HFF-Myc (cell line): ENCODE data around the gene SPATA31D3.
"Not testable (repeated sequence)": the region's sequence is repeated elsewhere in the genome, so short reads cannot be mapped to it uniquely, and the experiment has no call there.

Source experiments
- DNase-seq: peaks from one replicate; pipeline ENCODE4 v3.0.0-alpha.2; 2011; ENCODE audit warnings: low read depth; ENCODE audit errors: extremely low read depth
- H3K4me3 ChIP-seq: replicated peaks from 2 replicates; pipeline ENCODE4 v1.5.1; 2011; ENCODE audit warnings: low read depth, mild to moderate bottlenecking, control low read depth, low read length
- TF ChIP-seq, protein P1 (sequence below): IDR thresholded peaks from 2 replicates; pipeline ENCODE4 v1.5.1; 2012; ENCODE audit warnings: mild to moderate bottlenecking, low read depth, low read length, control low read depth; ENCODE audit errors: missing control alignments

Gene SPATA31D3

DNA sequence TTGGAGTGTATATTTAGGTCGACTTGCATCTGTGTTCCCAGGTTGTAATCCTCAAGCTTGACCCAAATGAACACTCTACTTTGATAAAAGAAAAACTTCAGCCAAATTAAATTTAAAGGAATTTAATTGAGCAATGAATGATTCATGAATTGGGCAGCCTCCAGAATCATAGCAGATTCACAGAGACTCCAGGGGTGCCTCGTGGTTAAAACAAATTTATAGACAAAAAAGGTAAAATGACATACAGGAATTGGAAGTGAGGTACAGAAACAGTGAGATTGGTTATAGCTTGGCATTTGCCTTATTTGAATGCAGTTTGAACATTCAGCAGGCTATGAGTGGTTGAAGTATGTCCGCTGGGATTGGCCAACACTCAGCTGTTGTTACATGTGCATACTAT is 36.6 kb upstream of the SPATA31D3 start:
- DNase-seq: no peak
- no peak overlapping the region for H3K4me3 ChIP-seq

DNA sequence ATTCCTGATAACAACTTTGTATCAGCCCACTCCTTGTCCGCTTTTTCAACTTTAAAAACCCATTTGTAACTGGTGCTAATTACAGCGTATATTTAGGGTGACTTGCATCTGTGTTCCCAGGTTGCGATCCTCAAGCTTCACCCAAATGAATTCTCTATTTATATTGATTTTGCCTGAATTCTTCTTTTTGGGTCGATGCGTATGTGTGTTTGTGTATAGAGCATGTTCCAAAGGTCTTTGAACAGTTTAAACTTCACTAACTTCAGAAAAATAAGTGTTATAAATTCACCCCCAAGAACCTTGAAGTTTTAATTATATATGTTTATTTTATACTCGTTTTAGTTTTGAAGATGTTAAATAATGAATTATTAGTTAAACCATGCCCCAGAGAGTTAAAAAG is 31.2 kb upstream of the SPATA31D3 start:
- no peak for DNase-seq
- H3K4me3 ChIP-seq: no peak overlapping the region
- TF ChIP-seq, protein P1, sequence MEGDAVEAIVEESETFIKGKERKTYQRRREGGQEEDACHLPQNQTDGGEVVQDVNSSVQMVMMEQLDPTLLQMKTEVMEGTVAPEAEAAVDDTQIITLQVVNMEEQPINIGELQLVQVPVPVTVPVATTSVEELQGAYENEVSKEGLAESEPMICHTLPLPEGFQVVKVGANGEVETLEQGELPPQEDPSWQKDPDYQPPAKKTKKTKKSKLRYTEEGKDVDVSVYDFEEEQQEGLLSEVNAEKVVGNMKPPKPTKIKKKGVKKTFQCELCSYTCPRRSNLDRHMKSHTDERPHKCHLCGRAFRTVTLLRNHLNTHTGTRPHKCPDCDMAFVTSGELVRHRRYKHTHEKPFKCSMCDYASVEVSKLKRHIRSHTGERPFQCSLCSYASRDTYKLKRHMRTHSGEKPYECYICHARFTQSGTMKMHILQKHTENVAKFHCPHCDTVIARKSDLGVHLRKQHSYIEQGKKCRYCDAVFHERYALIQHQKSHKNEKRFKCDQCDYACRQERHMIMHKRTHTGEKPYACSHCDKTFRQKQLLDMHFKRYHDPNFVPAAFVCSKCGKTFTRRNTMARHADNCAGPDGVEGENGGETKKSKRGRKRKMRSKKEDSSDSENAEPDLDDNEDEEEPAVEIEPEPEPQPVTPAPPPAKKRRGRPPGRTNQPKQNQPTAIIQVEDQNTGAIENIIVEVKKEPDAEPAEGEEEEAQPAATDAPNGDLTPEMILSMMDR: no peak

More for the DNA sequence above, 36.6 kb upstream of the SPATA31D3 start:
- TF ChIP-seq, protein P1: no peak

DNA sequence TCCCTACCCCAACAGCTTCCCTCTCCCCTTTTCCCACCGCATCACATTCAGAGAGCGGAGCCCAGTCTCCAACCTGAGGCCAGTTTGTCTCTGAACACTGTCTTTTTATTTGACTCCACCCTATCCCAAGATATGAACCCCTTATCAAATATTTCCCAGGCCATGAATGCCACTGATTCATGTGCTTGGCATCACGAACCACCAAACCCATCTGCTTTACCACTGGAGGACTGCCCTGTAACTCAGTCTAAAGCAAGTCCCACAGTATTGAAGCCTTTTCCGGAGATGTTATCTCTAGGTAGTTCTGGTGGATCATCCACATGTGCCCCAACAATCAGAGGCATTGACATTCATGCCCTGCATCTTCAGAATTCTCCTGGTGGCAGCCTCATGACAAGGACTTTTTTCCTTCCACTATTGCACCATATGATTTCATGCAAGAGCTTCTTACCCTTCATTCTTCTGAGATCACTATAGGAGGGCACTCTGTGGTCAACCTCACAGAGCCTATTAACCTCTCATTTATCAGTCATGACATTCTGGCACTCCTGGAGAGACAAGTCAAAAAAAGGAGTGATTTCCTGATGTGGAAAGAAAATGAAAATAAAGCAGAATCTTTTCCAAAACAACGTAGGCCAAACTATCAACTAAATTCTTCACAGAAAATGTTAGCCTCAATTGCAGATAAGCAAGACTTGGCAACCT is 27.3 kb upstream of the SPATA31D3 start:
- TF ChIP-seq, protein P1: no peak
- no peak for DNase-seq
- no peak overlapping the region for H3K4me3 ChIP-seq

DNA sequence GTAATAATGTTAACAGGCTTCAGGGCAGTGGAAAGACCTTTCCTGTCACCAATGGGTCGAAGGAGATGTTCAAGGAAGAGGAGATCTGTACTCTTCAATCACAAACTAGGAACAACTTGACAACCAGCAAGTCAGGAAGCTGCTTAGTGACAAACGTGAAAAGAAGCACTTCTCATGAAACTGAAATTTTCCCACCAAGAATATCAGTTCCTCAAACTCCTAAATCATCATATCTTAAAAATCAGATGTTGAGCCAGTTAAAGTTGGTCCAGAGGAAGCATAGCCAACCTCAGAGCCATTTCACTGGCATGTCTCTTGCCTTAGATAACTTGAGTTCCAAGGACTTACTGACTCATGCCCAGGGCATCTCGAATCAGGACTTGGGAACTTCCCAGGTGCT is 24.8 kb upstream of the SPATA31D3 start:
- H3K4me3 ChIP-seq, DNase-seq: not testable (repeated sequence)

DNA sequence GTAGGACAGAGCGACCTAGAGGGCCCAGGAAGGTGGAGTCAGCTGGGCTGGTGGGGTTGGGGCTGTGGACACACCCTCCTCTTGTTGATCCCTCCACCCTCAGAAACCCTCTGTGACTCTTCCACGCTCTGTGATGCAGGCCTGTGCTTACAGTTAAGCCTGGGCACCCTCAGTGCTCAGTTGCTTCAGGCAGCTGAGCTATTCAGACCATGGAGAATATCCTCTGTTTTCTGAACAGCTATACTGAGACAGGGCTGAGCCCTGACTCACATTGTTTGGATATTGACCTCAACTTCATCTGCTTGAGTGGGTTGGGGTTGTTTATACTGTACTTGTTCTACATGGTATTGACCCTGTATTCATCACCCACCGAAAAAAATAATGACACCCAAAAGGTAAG is 15.0 kb upstream of the SPATA31D3 start, which contains the start of gene SPATA31D4:
TSS of gene SPATA31D4 (plus strand) at position 124 of the 400 bp plus-strand sequence. CDS start at position 210, 86 bp downstream.
- not testable (repeated sequence) for DNase-seq, H3K4me3 ChIP-seq

DNA sequence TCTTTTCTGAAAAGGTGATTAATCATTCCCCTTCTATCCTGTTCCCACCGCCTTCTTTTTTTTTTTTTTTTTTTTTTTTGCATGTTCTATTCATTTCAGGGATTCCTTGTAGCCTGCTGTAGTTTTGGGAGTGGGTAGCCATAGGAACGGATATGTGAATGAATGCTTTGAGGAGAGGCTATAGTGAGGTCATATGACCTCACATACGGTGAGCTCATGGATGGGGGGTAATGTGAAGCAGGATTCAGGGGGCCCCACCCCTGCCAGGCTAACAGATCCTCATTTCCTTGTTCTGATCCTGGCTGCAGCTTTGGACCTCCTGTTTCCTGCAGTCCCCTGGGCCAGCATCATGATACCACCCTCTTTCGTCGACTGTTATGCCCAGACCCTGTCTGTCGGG is 13.2 kb upstream of the SPATA31D3 start:
- H3K4me3 ChIP-seq, DNase-seq: not testable (repeated sequence)

DNA sequence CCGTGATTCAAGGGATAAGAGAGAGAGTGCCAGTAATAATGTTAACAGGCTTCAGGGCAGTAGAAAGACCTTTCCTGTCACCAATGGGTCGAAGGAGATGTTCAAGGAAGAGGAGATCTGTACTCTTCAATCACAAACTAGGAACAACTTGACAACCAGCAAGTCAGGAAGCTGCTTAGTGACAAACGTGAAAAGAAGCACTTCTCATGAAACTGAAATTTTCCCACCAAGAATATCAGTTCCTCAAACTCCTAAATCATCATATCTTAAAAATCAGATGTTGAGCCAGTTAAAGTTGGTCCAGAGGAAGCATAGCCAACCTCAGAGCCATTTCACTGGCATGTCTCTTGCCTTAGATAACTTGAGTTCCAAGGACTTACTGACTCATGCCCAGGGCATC is 9.8 kb upstream of the SPATA31D3 start:
- H3K4me3 ChIP-seq, DNase-seq: not testable (repeated sequence)

DNA sequence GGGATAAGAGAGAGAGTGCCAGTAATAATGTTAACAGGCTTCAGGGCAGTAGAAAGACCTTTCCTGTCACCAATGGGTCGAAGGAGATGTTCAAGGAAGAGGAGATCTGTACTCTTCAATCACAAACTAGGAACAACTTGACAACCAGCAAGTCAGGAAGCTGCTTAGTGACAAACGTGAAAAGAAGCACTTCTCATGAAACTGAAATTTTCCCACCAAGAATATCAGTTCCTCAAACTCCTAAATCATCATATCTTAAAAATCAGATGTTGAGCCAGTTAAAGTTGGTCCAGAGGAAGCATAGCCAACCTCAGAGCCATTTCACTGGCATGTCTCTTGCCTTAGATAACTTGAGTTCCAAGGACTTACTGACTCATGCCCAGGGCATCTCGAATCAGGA is 5.3 kb downstream of the SPATA31D3 start:
- H3K4me3 ChIP-seq, DNase-seq: not testable (repeated sequence)

DNA sequence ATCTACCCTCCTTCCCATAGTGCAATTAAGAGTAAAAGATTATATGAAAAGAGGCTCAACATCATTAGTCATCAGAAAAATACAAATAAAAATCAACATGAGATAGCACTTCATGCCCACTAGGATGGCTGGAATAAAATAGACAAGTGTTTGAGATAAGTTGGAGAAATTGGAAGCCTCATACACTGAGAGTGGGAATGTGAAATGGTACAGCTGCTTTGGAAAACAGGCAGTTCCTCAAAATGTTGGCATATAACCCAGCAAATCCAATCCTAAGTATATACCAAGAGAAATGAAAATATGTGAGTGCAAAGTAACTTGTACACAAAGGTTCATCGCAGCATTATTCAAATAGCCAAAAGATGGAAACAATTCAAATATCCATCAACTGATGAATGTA is 9.8 kb downstream of the SPATA31D3 start:
- TF ChIP-seq, protein P1: no peak
- H3K4me3 ChIP-seq: no peak overlapping the region
- DNase-seq: no peak

DNA sequence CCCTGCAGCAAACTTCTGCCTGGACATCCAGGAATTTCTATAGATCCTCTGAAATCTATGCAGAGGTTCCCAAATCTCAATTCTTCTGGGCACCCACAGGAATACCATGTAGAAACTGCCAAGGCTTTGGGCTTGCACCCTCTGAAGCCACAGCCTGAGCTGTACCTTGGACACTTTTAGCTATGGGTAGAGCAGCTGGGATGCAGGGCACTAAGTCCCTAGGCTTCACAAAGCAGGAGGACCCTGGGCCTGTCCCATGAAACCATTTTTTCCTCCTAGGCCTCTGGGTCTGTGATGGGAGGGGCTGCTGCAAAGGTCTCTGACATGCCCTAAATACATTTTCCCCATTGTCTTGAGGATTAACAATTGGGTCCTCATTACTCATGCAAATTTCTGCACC is 12.3 kb downstream of the SPATA31D3 start:
- TF ChIP-seq, protein P1: no peak
- DNase-seq: no peak

More for the DNA sequence above, 12.3 kb downstream of the SPATA31D3 start:
- H3K4me3 ChIP-seq: no peak overlapping the region
